SU-DHL-6 (cell line): ENCODE data around the gene DMAP1.

ENCODE experiments used
- H2AFZ ChIP-seq: fragments of 200-600 bp; sonication (generic); 2 replicates; pipeline ENCODE4 v1.6.1; 2014; ENCODE audit warnings: low read depth, mild to moderate bottlenecking, moderate library complexity, mixed read lengths, antibody characterized with exemption, low read length; ENCODE audit not compliant: severe bottlenecking
- H3F3A ChIP-seq: fragments of 200-600 bp; shearing (Covaris generic); 2 replicates; pipeline ENCODE4 v1.6.0; 2016; ENCODE audit warnings: antibody characterized with exemption, mild to moderate bottlenecking; ENCODE audit not compliant: insufficient read depth
- H3K27ac ChIP-seq: fragments of 200-600 bp; sonication (generic); 2 replicates; pipeline ENCODE4 v1.5.1; 2016; ENCODE audit warnings: low read depth, mild to moderate bottlenecking, low read length, moderate library complexity, mixed read lengths
- H3K27me3 ChIP-seq: fragments of 200-600 bp; sonication (generic), shearing (Covaris generic); 2 replicates; pipeline ENCODE4 v1.6.0; 2014; ENCODE audit warnings: mild to moderate bottlenecking, low read length
- H3K36me3 ChIP-seq: fragments of 200-600 bp; sonication (generic); 2 replicates; pipeline ENCODE4 v1.6.1; 2014; ENCODE audit warnings: mild to moderate bottlenecking, low read length, mixed read lengths
- H3K4me2 ChIP-seq: fragments of 300-600, 200-600 bp; shearing (Covaris generic), sonication (generic); 2 replicates; pipeline ENCODE4 v1.6.0; 2014; ENCODE audit warnings: low read length, low read depth, mild to moderate bottlenecking; ENCODE audit not compliant: poor library complexity, severe bottlenecking
- H3K4me3 ChIP-seq: fragments of 200-600 bp; sonication (generic); 2 replicates; pipeline ENCODE4 v1.5.1; 2014; ENCODE audit warnings: antibody characterized with exemption, low read length, mild to moderate bottlenecking, mixed read lengths; ENCODE audit not compliant: insufficient read depth, poor library complexity, severe bottlenecking
- H3K79me2 ChIP-seq: fragments of 200-600 bp; sonication (generic); 2 replicates; pipeline ENCODE4 v1.6.1; 2014; ENCODE audit warnings: mild to moderate bottlenecking, low read length, moderate library complexity; ENCODE audit not compliant: insufficient read depth
- H3K9ac ChIP-seq: fragments of 200-600 bp; sonication (generic); 2 replicates; pipeline ENCODE4 v1.7.0; 2014; ENCODE audit warnings: mild to moderate bottlenecking, low read length
- H3K9me2 ChIP-seq: fragments of 200-600 bp; sonication (generic); replicated peaks from 2 replicates; pipeline ENCODE4 v1.6.1; 2014; ENCODE audit warnings: low read length; ENCODE audit not compliant: insufficient read depth
- H3K9me3 ChIP-seq: fragments of 200-600 bp; sonication (generic); 2 replicates; pipeline ENCODE4 v1.6.1; 2014; ENCODE audit warnings: low read length, mixed read lengths; ENCODE audit not compliant: insufficient read depth
- H4K20me1 ChIP-seq: fragments of 200-600 bp; sonication (generic); 2 replicates; pipeline ENCODE4 v1.6.1; 2014; ENCODE audit warnings: low read depth, mild to moderate bottlenecking, antibody characterized with exemption, low read length, moderate library complexity, mixed read lengths
- CTCF ChIP-seq: fragments of 200-600 bp; sonication (generic); IDR thresholded peaks from one replicate; pipeline ENCODE4 v1.5.1; 2017; ENCODE audit warnings: antibody characterized with exemption, mild to moderate bottlenecking, low read length, moderate library complexity; ENCODE audit not compliant: insufficient read depth, poor library complexity, severe bottlenecking
- EZH2phosphoT487 ChIP-seq: fragments of 200-600 bp; sonication (generic), shearing (Covaris generic); conservative IDR thresholded peaks from 2 replicates; pipeline ENCODE4 v1.6.1; 2018; ENCODE audit warnings: mild to moderate bottlenecking, antibody characterized with exemption, low read length, moderate library complexity, mixed read lengths

The DMAP1 gene

DNA sequence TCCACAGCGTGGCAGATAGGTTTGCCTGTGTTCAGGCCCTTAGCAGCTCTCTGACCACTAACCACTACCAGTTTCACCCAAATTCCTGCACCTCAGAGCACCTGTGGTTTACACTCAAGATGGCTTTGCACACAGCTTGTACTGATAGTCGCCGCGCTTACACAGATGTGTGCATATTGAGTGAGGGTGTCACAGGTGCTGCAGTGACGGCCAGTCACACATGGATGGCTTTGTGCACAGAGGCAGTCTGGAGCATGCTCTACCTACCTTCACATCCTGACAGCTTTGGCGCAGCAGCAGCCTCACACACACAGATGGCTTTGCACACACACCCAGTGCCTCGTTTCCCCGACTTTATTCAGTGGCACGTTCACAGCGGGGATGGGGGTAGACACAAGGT, 7.5 kb downstream of the DMAP1 start:
- Histone ChIP-seq H3K27me3 (no peaks in the 10 kb centered on the region), H3K36me3 (no peaks in the 10 kb centered on the region), H3K9ac (no peak overlapping the region), H3F3A (no peaks in the 10 kb centered on the region), H3K27ac (no peak overlapping the region), H3K4me2 (no peak overlapping the region), H3K9me3 (no peaks in the 10 kb centered on the region), H2AFZ (no peak overlapping the region), H4K20me1 (no peaks in the 10 kb centered on the region), H3K9me2 (no peaks in the 10 kb centered on the region), H3K4me3 (no peak overlapping the region), H3K79me2 (no peaks in the 10 kb centered on the region)
- no peak for TF ChIP-seq CTCF
- no peak for TF ChIP-seq EZH2phosphoT487

DNA sequence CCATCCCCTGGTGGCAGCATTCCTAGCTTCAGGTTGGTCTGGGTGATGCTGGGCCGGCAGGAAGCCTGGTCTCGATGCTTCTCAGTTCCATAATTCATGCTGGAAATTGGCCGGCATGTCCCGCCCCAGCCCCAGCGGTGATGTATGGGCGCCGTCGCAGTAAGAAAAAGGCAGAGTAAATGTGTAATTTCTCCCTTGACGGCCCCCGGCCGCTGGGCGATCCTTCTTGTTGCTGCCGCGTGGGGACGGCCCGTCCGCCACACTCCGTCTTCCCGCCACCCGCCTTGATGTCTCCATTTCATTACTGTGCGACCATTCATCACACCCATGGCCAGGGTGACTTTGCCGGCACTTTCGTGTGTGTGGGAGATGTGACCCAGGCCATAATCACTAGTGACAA, 8.5 kb downstream of the DMAP1 start:
- H3K36me3 ChIP-seq: no peaks in the 10 kb centered on the region

GRCh38 chr1:44222397-44223186, 9.3 kb downstream of the DMAP1 start:
- Histone ChIP-seq H3K9ac (no peak overlapping the region), H3K27ac (no peak overlapping the region), H3K27me3 (no peaks in the 10 kb centered on the region), H2AFZ (no peak overlapping the region), H3K9me3 (no peaks in the 10 kb centered on the region), H3K9me2 (no peaks in the 10 kb centered on the region), H3K79me2 (no peaks in the 10 kb centered on the region), H3K4me3 (no peak overlapping the region), H3K36me3 (no peaks in the 10 kb centered on the region), H3F3A (no peaks in the 10 kb centered on the region), H3K4me2 (no peak overlapping the region), H4K20me1 (no peaks in the 10 kb centered on the region)
- TF ChIP-seq EZH2phosphoT487 (no peak), CTCF (no peak)

More for the DNA sequence above, 8.5 kb downstream of the DMAP1 start:
- H3K9ac ChIP-seq: no peak overlapping the region
- H3K4me3 ChIP-seq: no peak overlapping the region
- no peaks in the 10 kb centered on the region for H3K9me2 ChIP-seq
- TF ChIP-seq CTCF: no peak
- no peak for TF ChIP-seq EZH2phosphoT487
- H3K27ac ChIP-seq: no peak overlapping the region
- no peak overlapping the region for H3K4me2 ChIP-seq
- H3K9me3 ChIP-seq: no peaks in the 10 kb centered on the region
- no peak overlapping the region for H2AFZ ChIP-seq
- H3F3A ChIP-seq: no peaks in the 10 kb centered on the region
- H3K79me2 ChIP-seq: no peaks in the 10 kb centered on the region
- no peaks in the 10 kb centered on the region for H4K20me1 ChIP-seq
- H3K27me3 ChIP-seq: no peaks in the 10 kb centered on the region
